Thoracic aorta (tissue), 2 donors: ENCODE data around the gene H2AZ2. TPM values are rescaled to one million over a fixed set of nuclear protein-coding genes. Genes with fewer than 3 reads are reported as not detected.
"Not testable (repeated sequence)": the region's sequence is repeated elsewhere in the genome, so short reads cannot be mapped to it uniquely, and the experiment has no call there.

Source experiments
- ATAC-seq: fragments of 150-250 bp; one replicate; pipeline ENCODE4 v1.8.0; 2017; ENCODE audit warnings: low read depth; ENCODE audit not compliant: insufficient number of reproducible peaks, low FRiP score
- DNase-seq: peaks from one replicate; pipeline ENCODE4 v3.0.0-alpha.2; 2020; ENCODE audit warnings: low spot score
- H3K27ac ChIP-seq, 2 donors: fragments of 200-600 bp; sonication (generic); 1 replicate in 1 of 2; 2 replicates in 1 of 2; pipeline ENCODE4 v1.5.1; 2016; ENCODE audit warnings: mild to moderate bottlenecking in 2 of 2, moderate library complexity in 2 of 2
- H3K27me3 ChIP-seq: fragments of 200-600 bp; sonication (generic); replicated peaks from 2 replicates; pipeline ENCODE4 v1.6.0; 2016; ENCODE audit warnings: mild to moderate bottlenecking; ENCODE audit not compliant: insufficient read depth
- H3K36me3 ChIP-seq: fragments of 200-600 bp; sonication (generic); one replicate; pipeline ENCODE4 v1.5.1; 2016
- H3K4me1 ChIP-seq, 2 donors: fragments of 200-600 bp; sonication (generic); 1 replicate in 1 of 2; 2 replicates in 1 of 2; pipeline versions ENCODE4 v1.5.1 to v1.6.0; 2016; ENCODE audit warnings: low read depth in 2 of 2, mild to moderate bottlenecking in 1 of 2; ENCODE audit not compliant: control insufficient read depth in 1 of 2
- H3K4me3 ChIP-seq: fragments of 200-600 bp; sonication (generic); 2 replicates; pipeline ENCODE4 v1.5.1; 2016; ENCODE audit warnings: mild to moderate bottlenecking
- H3K9me3 ChIP-seq: fragments of 200-600 bp; sonication (generic); 2 replicates; pipeline ENCODE4 v1.5.1; 2016
- CTCF ChIP-seq: fragments of 200-600 bp; sonication (generic); IDR thresholded peaks from one replicate; pipeline ENCODE4 v1.5.1; 2019; ENCODE audit warnings: antibody characterized with exemption
- total RNA-seq, 2 donors: library from RNA; depleted of rRNA; stranded (reverse); fragments of >200 nt; gene quantifications; one replicate each; pipeline versions ENCODE4 v1.1.0 to v1.2.3, GENCODE V29; 2016

The H2AZ2 gene
- total RNA-seq, 2 donors from 2014 or later = 103 to 111 TPM

- Histone ChIP-seq H3K4me3 (no peak overlapping the region), H3K36me3 (peaks cover 4% of the 10 kb centered on the region), H3K27ac (no peak overlapping the region), H3K9me3 (no peaks in the 10 kb centered on the region), H3K27me3 (no peaks in the 10 kb centered on the region), H3K4me1 (no peaks in the 10 kb centered on the region)
- no peak for DNase-seq
- no peak for ATAC-seq
- TF ChIP-seq CTCF = no peak
These were observed 38.9 kb downstream of the H2AZ2 start for GRCh38 chr7:44808914-44809393.

- Histone ChIP-seq H3K4me3 (no peak overlapping the region), H3K27me3 (no peaks in the 10 kb centered on the region), H3K27ac (no peak overlapping the region), H3K9me3 (no peaks in the 10 kb centered on the region), H3K36me3 (peaks cover 31% of the 10 kb centered on the region), H3K4me1 (no peaks in the 10 kb centered on the region)
- no peak for DNase-seq
- ATAC-seq = no peak
- no peak for TF ChIP-seq CTCF
These were observed 41.9 kb downstream of the H2AZ2 start for GRCh38 chr7:44805950-44806349.

GRCh38 chr7:44803828-44804519 is 43.9 kb downstream of the H2AZ2 start:
- not testable (repeated sequence) for H3K27me3 ChIP-seq, ATAC-seq, H3K27ac ChIP-seq, DNase-seq, H3K9me3 ChIP-seq, H3K4me3 ChIP-seq
- H3K4me1 ChIP-seq = peaks cover 1 to 12% of the 10 kb centered on the region in 2 donors
- H3K36me3 ChIP-seq = peaks cover 43% of the 10 kb centered on the region

- peaks cover 10 to 25% of the 10 kb centered on the region in 2 donors for H3K4me1 ChIP-seq
- H3K27me3 ChIP-seq = no peaks in the 10 kb centered on the region
- H3K9me3 ChIP-seq = no peaks in the 10 kb centered on the region
- TF ChIP-seq CTCF = no peak
- ATAC-seq = no peak
- DNase-seq = no peak
- H3K27ac ChIP-seq = no peak overlapping the region
- H3K4me3 ChIP-seq = no peak overlapping the region
- peaks cover 43% of the 10 kb centered on the region for H3K36me3 ChIP-seq
These were observed 45.4 kb downstream of the H2AZ2 start for GRCh38 chr7:44802418-44803025.

GRCh38 chr7:44801890-44802289 is 46.0 kb downstream of the H2AZ2 start:
- no peak for ATAC-seq
- no peak overlapping the region for H3K27ac ChIP-seq
- H3K36me3 ChIP-seq = peaks cover 43% of the 10 kb centered on the region
- H3K4me3 ChIP-seq = no peak overlapping the region
- no peaks in the 10 kb centered on the region for H3K27me3 ChIP-seq
- H3K9me3 ChIP-seq = no peaks in the 10 kb centered on the region
- peaks cover 10 to 25% of the 10 kb centered on the region in 2 donors for H3K4me1 ChIP-seq
- no peak for DNase-seq
- no peak for TF ChIP-seq CTCF
